OCI-LY7 (cell line): ENCODE data around the gene SLC41A3. TPM values are rescaled to one million over a fixed set of nuclear protein-coding genes. Genes with fewer than 3 reads are reported as not detected.

Experiments used
- BruUV-seq: library from RNA; stranded (reverse); fragments of 400-500 nt; replicated peaks from 2 replicates; lab custom pipeline; 2021; lab: Mats Ljungman, UMichigan
- CTCF ChIA-PET: fragments of 300-600 bp; sonication (Branson Sonifier 250); formaldehyde crosslinking; loops from one replicate; lab custom pipeline; 2022; ENCODE audit warnings: antibody characterized with exemption; ENCODE audit not compliant: unreplicated experiment; lab: Charles Lee
- POLR2A ChIA-PET: fragments of 300-600 bp; sonication (Branson Sonifier 250); formaldehyde crosslinking; loops from one replicate; lab custom pipeline; 2022; ENCODE audit warnings: antibody characterized with exemption; lab: Charles Lee
- DNase-seq: peaks from one replicate; pipeline ENCODE4 v3.0.0-alpha.2; 2015; ENCODE audit warnings: low spot score
- H2AFZ ChIP-seq: fragments of 200-600 bp; sonication (generic), shearing (Covaris generic); 2 replicates; pipeline ENCODE4 v1.6.1; 2014; ENCODE audit warnings: mild to moderate bottlenecking, antibody characterized with exemption, low read length, moderate library complexity
- H3K27ac ChIP-seq: fragments of 200-600 bp; sonication (generic); 2 replicates; pipeline ENCODE4 v1.5.1; 2014; ENCODE audit warnings: mixed run types, low read depth, mild to moderate bottlenecking, moderate library complexity, low read length, inconsistent platforms; ENCODE audit not compliant: poor library complexity, severe bottlenecking
- H3K36me3 ChIP-seq: fragments of 200-600 bp; sonication (generic); 2 replicates; pipeline ENCODE4 v1.6.1; 2014; ENCODE audit warnings: mild to moderate bottlenecking, antibody characterized with exemption, low read length, moderate library complexity, mixed read lengths; ENCODE audit not compliant: insufficient read depth
- H3K4me1 ChIP-seq: fragments of 200-600 bp; sonication (generic); 2 replicates; pipeline ENCODE4 v1.5.1; 2014; ENCODE audit warnings: mild to moderate bottlenecking, low read length; ENCODE audit not compliant: insufficient read depth, poor library complexity, severe bottlenecking
- H3K4me2 ChIP-seq: fragments of 200-600 bp; sonication (generic); 2 replicates; pipeline ENCODE4 v1.6.1; 2014; ENCODE audit warnings: mild to moderate bottlenecking, low read length
- H3K4me3 ChIP-seq: fragments of 200-600 bp; sonication (generic); 2 replicates; pipeline ENCODE4 v1.5.1; 2014; ENCODE audit warnings: mild to moderate bottlenecking, low read depth, low read length; ENCODE audit not compliant: poor library complexity, severe bottlenecking
- H3K79me2 ChIP-seq: fragments of 200-600 bp; sonication (generic); 2 replicates; pipeline ENCODE4 v1.6.1; 2016; ENCODE audit warnings: low read depth, mild to moderate bottlenecking, low read length, moderate library complexity, mixed read lengths; ENCODE audit not compliant: insufficient read depth
- H3K9me2 ChIP-seq: fragments of 200-600 bp; sonication (generic); 2 replicates; pipeline ENCODE4 v1.6.1; 2016; ENCODE audit warnings: mild to moderate bottlenecking, low read length, mixed read lengths; ENCODE audit not compliant: insufficient read depth
- H3K9me3 ChIP-seq: fragments of 200-600 bp; sonication (generic); 2 replicates; pipeline ENCODE4 v1.6.1; 2014; ENCODE audit warnings: mild to moderate bottlenecking, mixed run types, low read length, mixed read lengths
- H4K20me1 ChIP-seq: fragments of 200-600 bp; sonication (generic); 2 replicates; pipeline ENCODE4 v1.6.1; 2014; ENCODE audit warnings: mild to moderate bottlenecking, antibody characterized with exemption, low read length, moderate library complexity, mixed read lengths; ENCODE audit not compliant: insufficient read depth
- CTCF ChIP-seq: fragments of 200-600 bp; sonication (generic); conservative IDR thresholded peaks from 2 replicates; pipeline ENCODE4 v1.5.1; 2014; ENCODE audit warnings: mild to moderate bottlenecking, antibody characterized with exemption, low read length, moderate library complexity, mixed read lengths
- EZH2phosphoT487 ChIP-seq: fragments of 200-600 bp; sonication (generic); IDR thresholded peaks from 2 replicates; pipeline ENCODE4 v1.6.1; 2018; ENCODE audit warnings: low read depth, borderline replicate concordance, mild to moderate bottlenecking, mixed run types, antibody characterized with exemption, low read length, moderate library complexity, mixed read lengths
- intact Hi-C: fragments of 100-400 bp; cut with micrococcal nuclease; formaldehyde crosslinking; loops from one replicate; pipeline ENCODE4 v1.10.0; 2022; ENCODE audit not compliant: unreplicated experiment
- total RNA-seq, 2 experiments: library from RNA; depleted of rRNA in 1 of 2; stranded (reverse); fragments of >200 nt in 1 of 2; shearing (Covaris generic) in 1 of 2; gene quantifications; 2 replicates each; pipeline ENCODE4 v1.2.3, GENCODE V29; 2014 to 2022

SLC41A3 gene
- total RNA-seq, 2 experiments from 2014 or later = 31.9 to 35.9 TPM

DNA sequence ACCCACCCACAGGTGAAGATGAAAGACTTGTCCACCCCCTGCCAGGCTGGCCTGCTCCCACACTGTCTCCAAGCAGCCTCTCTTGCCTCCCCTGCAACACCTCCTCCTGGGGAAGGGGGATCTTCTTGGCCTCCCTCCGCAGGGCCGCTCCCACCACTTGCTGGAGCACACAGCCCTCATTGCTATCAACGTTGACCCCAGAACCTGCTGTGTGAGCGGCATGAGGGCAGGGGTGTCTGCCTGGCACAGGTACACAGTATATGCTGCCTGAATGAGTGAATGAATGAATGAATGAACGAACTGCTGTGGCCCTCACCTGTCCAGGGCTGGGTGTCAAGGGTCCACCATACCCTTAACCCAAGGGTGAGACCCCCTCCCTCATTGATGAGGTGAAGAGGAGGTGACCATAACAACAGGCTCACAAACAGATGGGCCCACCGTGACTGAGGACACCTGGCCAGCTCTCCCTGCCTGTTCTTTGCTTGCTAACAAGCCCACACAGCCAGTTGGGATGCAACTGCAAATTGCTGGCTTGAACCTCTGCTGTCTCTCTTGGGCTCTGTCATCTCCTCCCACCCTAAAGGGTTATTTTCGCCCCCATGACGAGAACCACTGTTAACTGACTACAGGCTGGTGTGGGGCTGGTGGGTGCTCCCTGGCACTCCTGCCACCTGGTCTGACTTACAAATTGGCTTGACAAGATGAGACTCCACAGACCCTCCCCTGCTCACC lies 22.5 kb downstream of the SLC41A3 start:
- TF ChIP-seq EZH2phosphoT487 = no peak
- TF ChIP-seq CTCF = no peak
- H3K4me3 ChIP-seq = no peak overlapping the region
- ChIA-PET CTCF (no interaction called here), POLR2A (no interaction called here)
- H3K36me3 ChIP-seq = no peaks in the 10 kb centered on the region
- H2AFZ ChIP-seq = no peak overlapping the region
- H3K9me2 ChIP-seq = no peaks in the 10 kb centered on the region
- no peak overlapping the region for H3K27ac ChIP-seq
- H3K9me3 ChIP-seq = no peaks in the 10 kb centered on the region
- H3K4me1 ChIP-seq = peaks cover 7% of the 10 kb centered on the region
- H4K20me1 ChIP-seq = no peaks in the 10 kb centered on the region
- intact Hi-C loops = no loop called here
- no peak for DNase-seq
- H3K79me2 ChIP-seq = no peaks in the 10 kb centered on the region
- no peak overlapping the region for H3K4me2 ChIP-seq
- no TSS peak for BruUV-seq

GRCh38 chr3:126060613-126061145 lies 23.2 kb downstream of the SLC41A3 start:
- no peak overlapping the region for H3K4me3 ChIP-seq
- no peak overlapping the region for H3K4me2 ChIP-seq
- H4K20me1 ChIP-seq = no peaks in the 10 kb centered on the region
- no peak overlapping the region for H3K27ac ChIP-seq
- no peaks in the 10 kb centered on the region for H3K9me2 ChIP-seq
- no TSS peak for BruUV-seq
- TF ChIP-seq EZH2phosphoT487 (no peak), CTCF (no peak)
- ChIA-PET POLR2A (interaction anchor here (0.6 kb wide), 1 partner anchor 1701 kb away, joined by 3 read pairs; no protein-coding TSS in a partner anchor), CTCF (no interaction called here)
- no peaks in the 10 kb centered on the region for H3K79me2 ChIP-seq
- H2AFZ ChIP-seq = no peak overlapping the region
- H3K36me3 ChIP-seq = no peaks in the 10 kb centered on the region
- H3K4me1 ChIP-seq = peaks cover 7% of the 10 kb centered on the region
- DNase-seq = no peak
- no peaks in the 10 kb centered on the region for H3K9me3 ChIP-seq
- intact Hi-C loops = no loop called here

GRCh38 chr3:126058666-126059065 lies 25.3 kb downstream of the SLC41A3 start:
- POLR2A ChIA-PET = no interaction called here
- no TSS peak for BruUV-seq
- Histone ChIP-seq H3K9me3 (no peaks in the 10 kb centered on the region), H2AFZ (no peak overlapping the region), H4K20me1 (no peaks in the 10 kb centered on the region), H3K79me2 (no peaks in the 10 kb centered on the region), H3K36me3 (no peaks in the 10 kb centered on the region), H3K9me2 (no peaks in the 10 kb centered on the region), H3K27ac (no peak overlapping the region), H3K4me2 (no peak overlapping the region), H3K4me1 (peaks cover 4% of the 10 kb centered on the region), H3K4me3 (no peak overlapping the region)
- intact Hi-C loops = no loop called here
- CTCF ChIA-PET = no interaction called here
- TF ChIP-seq CTCF (no peak), EZH2phosphoT487 (no peak)
- DNase-seq = no peak
